IMR-90 (cell line): ENCODE results near the gene TIPARP. TPM values are rescaled to one million over a fixed set of nuclear protein-coding genes. Genes with fewer than 3 reads are reported as not detected.

Experiments
- ATAC-seq: fragments of 200-7000 bp; cut with Tn5 transposase; 2 replicates; pipeline ENCODE4 v1.9.1; 2020; ENCODE audit warnings: low read depth, mild to moderate bottlenecking, moderate library complexity
- BruUV-seq: library from RNA; stranded (reverse); fragments of 400-500 nt; replicated peaks from 2 replicates; lab custom pipeline; 2021; lab: Mats Ljungman, UMichigan
- CTCF ChIA-PET: fragments of 300-600 bp; formaldehyde crosslinking; extraction: SDS; loops from one replicate; lab custom pipeline; 2021; ENCODE audit warnings: antibody characterized with exemption; lab: Yijun Ruan, JAX
- POLR2A ChIA-PET: fragments of 300-600 bp; sonication (Branson Sonifier 250); formaldehyde crosslinking; loops from one replicate; lab custom pipeline; 2022; ENCODE audit warnings: antibody characterized with exemption; ENCODE audit not compliant: unreplicated experiment; lab: Charles Lee
- DNase-seq: peaks from one replicate; pipeline ENCODE4 v3.0.0; 2013
- H2AFZ ChIP-seq: replicated peaks from 2 replicates; pipeline ENCODE3; 2013; ENCODE audit warnings: low read length, mild to moderate bottlenecking; ENCODE audit not compliant: poor library complexity
- H2AK5ac ChIP-seq: 2 replicates; pipeline ENCODE4 v1.6.1; 2013; ENCODE audit warnings: low read depth, low read length, inconsistent platforms
- H2AK9ac ChIP-seq: replicated peaks from 2 replicates; pipeline ENCODE3; 2013; ENCODE audit warnings: mild to moderate bottlenecking, low read depth, low read length, moderate library complexity; ENCODE audit not compliant: poor library complexity
- H2BK120ac ChIP-seq: 2 replicates; pipeline ENCODE4 v1.6.1; 2013; ENCODE audit warnings: low read depth, low read length, inconsistent platforms
- H2BK15ac ChIP-seq: 3 replicates; pipeline ENCODE4 v1.6.1; 2013; ENCODE audit warnings: low read depth, low read length, inconsistent platforms
- H2BK20ac ChIP-seq: 2 replicates; pipeline ENCODE4 v1.6.1; 2013; ENCODE audit warnings: low read depth, mild to moderate bottlenecking, inconsistent platforms, low read length, moderate library complexity
- H2BK5ac ChIP-seq: 2 replicates; pipeline ENCODE4 v1.6.1; 2013; ENCODE audit warnings: mild to moderate bottlenecking, low read depth, low read length, inconsistent platforms; ENCODE audit not compliant: poor library complexity, severe bottlenecking
- H3K14ac ChIP-seq: replicated peaks from 2 replicates; pipeline ENCODE4 v1.6.1; 2013; ENCODE audit warnings: low read depth, low read length, inconsistent platforms
- H3K18ac ChIP-seq: 2 replicates; pipeline ENCODE4 v1.6.1; 2013; ENCODE audit warnings: low read depth, low read length, control low read depth
- H3K23ac ChIP-seq: 2 replicates; pipeline ENCODE4 v1.6.1; 2013; ENCODE audit warnings: low read depth, low read length, inconsistent platforms
- H3K27ac ChIP-seq: 2 replicates; pipeline ENCODE4 v1.5.1; 2013; ENCODE audit warnings: mild to moderate bottlenecking, control low read depth, low read length; ENCODE audit not compliant: insufficient read depth
- H3K27me3 ChIP-seq: 2 replicates; pipeline ENCODE4 v1.6.1; 2013; ENCODE audit warnings: low read length; ENCODE audit not compliant: control insufficient read depth, insufficient read depth
- H3K36me3 ChIP-seq: 2 replicates; pipeline ENCODE4 v1.6.1; 2013; ENCODE audit warnings: low read length, mixed read lengths; ENCODE audit not compliant: control insufficient read depth, insufficient read depth
- H3K4ac ChIP-seq: 2 replicates; pipeline ENCODE4 v1.6.1; 2013; ENCODE audit warnings: low read depth, low read length, inconsistent platforms
- H3K4me1 ChIP-seq: 2 replicates; pipeline ENCODE4 v1.6.1; 2013; ENCODE audit warnings: low read length, mixed read lengths; ENCODE audit not compliant: control insufficient read depth, insufficient read depth
- H3K4me2 ChIP-seq: 2 replicates; pipeline ENCODE4 v1.6.1; 2013; ENCODE audit warnings: low read depth, mild to moderate bottlenecking, control low read depth, low read length, moderate library complexity
- H3K4me3 ChIP-seq: 2 replicates; pipeline ENCODE4 v1.5.1; 2013; ENCODE audit warnings: low read depth, mild to moderate bottlenecking, control low read depth, low read length, moderate library complexity; ENCODE audit not compliant: insufficient read depth
- H3K56ac ChIP-seq: 2 replicates; pipeline ENCODE4 v1.6.1; 2013; ENCODE audit warnings: low read length, inconsistent platforms; ENCODE audit not compliant: insufficient read depth; ENCODE audit errors: extremely low read depth
- H3K79me1 ChIP-seq, 2 experiments: 2 replicates each; pipeline ENCODE4 v1.6.1; 2013; ENCODE audit warnings: low read length in 2 of 2, inconsistent platforms in 1 of 2, low read depth in 1 of 2
- H3K9ac ChIP-seq: 2 replicates; pipeline ENCODE4 v1.6.1; 2013; ENCODE audit warnings: low read depth, low read length, control low read depth
- H3K9me1 ChIP-seq: 2 replicates; pipeline ENCODE4 v1.6.1; 2013; ENCODE audit warnings: low read length, inconsistent platforms; ENCODE audit not compliant: insufficient read depth
- H3K9me3 ChIP-seq: 2 replicates; pipeline ENCODE4 v1.6.1; 2013; ENCODE audit warnings: low read length; ENCODE audit not compliant: control insufficient read depth, insufficient read depth
- H4K20me1 ChIP-seq: 2 replicates; pipeline ENCODE4 v1.6.1; 2013; ENCODE audit warnings: low read length, inconsistent platforms; ENCODE audit not compliant: insufficient read depth
- H4K5ac ChIP-seq: 2 replicates; pipeline ENCODE4 v1.6.1; 2013; ENCODE audit warnings: mild to moderate bottlenecking, low read depth, low read length, control low read depth
- H4K8ac ChIP-seq, 2 experiments: 2 replicates each; pipeline ENCODE4 v1.6.1; 2013; ENCODE audit warnings: low read depth in 2 of 2, low read length in 2 of 2, control low read depth in 1 of 2, inconsistent platforms in 1 of 2
- H4K91ac ChIP-seq: 2 replicates; pipeline ENCODE4 v1.6.1; 2013; ENCODE audit warnings: low read depth, low read length, inconsistent platforms; ENCODE audit not compliant: insufficient read depth
- BHLHE40 ChIP-seq: fragments of 150-350 bp; IDR thresholded peaks from 2 replicates; pipeline ENCODE4 v1.6.1; 2016; ENCODE audit warnings: mild to moderate bottlenecking, low read depth, low read length
- CTCF ChIP-seq: conservative IDR thresholded peaks from 2 replicates; pipeline ENCODE4 v1.5.1; 2012; ENCODE audit warnings: mild to moderate bottlenecking, low read depth, low read length, improper control_type of control experiment
- FOS ChIP-seq: fragments of 150-350 bp; IDR thresholded peaks from 2 replicates; pipeline ENCODE4 v1.6.1; 2016; ENCODE audit warnings: low read depth, low read length
- RFX5 ChIP-seq: IDR thresholded peaks from 2 replicates; pipeline ENCODE4 v1.8.0; 2012; ENCODE audit warnings: low read depth, mild to moderate bottlenecking, low read length, moderate library complexity
- USF2 ChIP-seq: fragments of 150-350 bp; IDR thresholded peaks from 2 replicates; pipeline ENCODE4 v1.6.1; 2017; ENCODE audit warnings: mild to moderate bottlenecking, antibody characterized with exemption, low read length, low read depth
- WGBS, 2 experiments: methylation state at CpG; one replicate each; pipeline versions ENCODE4 v1.1.5 to v1.1.7; 2013; ENCODE audit warnings: missing lambda C conversion rate in 2 of 2; ENCODE audit not compliant: insufficient read length in 1 of 2; ENCODE audit errors: extremely low coverage in 2 of 2; 5-methylcytosine and 5-hydroxymethylcytosine counted together
- dilution Hi-C: fragments of 300-500 bp; cut with HindIII; formaldehyde crosslinking; loops from one replicate; pipeline ENCODE4 v1.14.3; 2018; ENCODE audit warnings: low sequenced_read_pairs; ENCODE audit not compliant: unreplicated experiment
- in situ Hi-C: fragments of 300-500 bp; cut with MboI; formaldehyde crosslinking; loops from 3 replicates; pipeline ENCODE4 v1.14.3; 2019; ENCODE audit warnings: low sequenced_read_pairs, inconsistent platforms, mixed read lengths
- intact Hi-C: fragments of 100-400 bp; cut with micrococcal nuclease; formaldehyde crosslinking; loops from 2 replicates; pipeline ENCODE4 v1.10.0; 2022
- polyA plus RNA-seq, 3 experiments: library from polyadenylated mRNA; depleted of rRNA; stranded (reverse); fragments of >200 nt; gene quantifications; 2 replicates each; pipeline ENCODE4 v1.2.3, GENCODE V29; 2012; ENCODE audit warnings: low replicate concordance in 1 of 3
- total RNA-seq: library from RNA; depleted of rRNA; stranded (reverse); fragments of >200 nt; gene quantifications from 2 replicates; pipeline ENCODE4 v1.2.3, GENCODE V29; 2012
- TF ChIP-seq, protein P1 (sequence below): fragments of 150-350 bp; IDR thresholded peaks from 2 replicates; pipeline ENCODE4 v1.6.1; 2016; ENCODE audit warnings: low read depth, mild to moderate bottlenecking, low read length, moderate library complexity, borderline replicate concordance

TIPARP gene
- total and polyA plus RNA-seq, 2 of the 4 experiments (the other 2 are of a cell fraction), result 12.6 to 70.8 TPM

DNA sequence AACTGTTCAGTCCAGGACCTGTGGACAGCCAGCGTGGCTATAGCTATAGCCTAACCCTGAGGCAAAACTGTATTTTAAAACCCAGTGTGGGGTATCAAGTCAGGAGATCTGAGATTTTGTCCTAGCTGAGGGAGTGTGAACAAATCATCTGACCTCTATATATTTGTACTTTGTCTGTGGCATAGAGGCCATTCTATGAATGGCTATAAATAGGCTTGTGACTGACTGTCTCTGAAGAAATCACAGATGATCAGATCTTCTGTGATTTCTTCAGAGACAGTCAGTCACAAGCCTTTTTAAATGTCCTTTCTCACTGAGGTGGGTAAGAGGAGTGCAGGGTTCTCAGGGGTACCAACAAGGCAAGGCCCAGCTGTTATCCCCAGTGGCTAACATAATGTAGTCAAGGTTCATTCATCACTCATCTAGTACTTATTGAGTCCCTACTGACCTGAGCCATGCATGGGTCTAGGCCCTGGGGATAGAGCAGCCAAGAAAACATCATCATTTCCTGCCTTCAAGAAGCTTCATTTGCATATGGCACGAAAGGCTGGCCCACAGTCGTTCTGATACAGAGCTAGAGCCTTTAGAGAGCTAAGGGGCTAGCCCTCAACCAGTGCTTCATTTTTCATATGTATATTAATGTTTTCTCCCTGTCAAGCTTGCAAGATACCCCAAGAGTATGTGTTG lies 53.3 kb downstream of the TIPARP start (continued):
- TF ChIP-seq, protein P1, sequence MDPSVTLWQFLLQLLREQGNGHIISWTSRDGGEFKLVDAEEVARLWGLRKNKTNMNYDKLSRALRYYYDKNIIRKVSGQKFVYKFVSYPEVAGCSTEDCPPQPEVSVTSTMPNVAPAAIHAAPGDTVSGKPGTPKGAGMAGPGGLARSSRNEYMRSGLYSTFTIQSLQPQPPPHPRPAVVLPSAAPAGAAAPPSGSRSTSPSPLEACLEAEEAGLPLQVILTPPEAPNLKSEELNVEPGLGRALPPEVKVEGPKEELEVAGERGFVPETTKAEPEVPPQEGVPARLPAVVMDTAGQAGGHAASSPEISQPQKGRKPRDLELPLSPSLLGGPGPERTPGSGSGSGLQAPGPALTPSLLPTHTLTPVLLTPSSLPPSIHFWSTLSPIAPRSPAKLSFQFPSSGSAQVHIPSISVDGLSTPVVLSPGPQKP, result no peak

DNA sequence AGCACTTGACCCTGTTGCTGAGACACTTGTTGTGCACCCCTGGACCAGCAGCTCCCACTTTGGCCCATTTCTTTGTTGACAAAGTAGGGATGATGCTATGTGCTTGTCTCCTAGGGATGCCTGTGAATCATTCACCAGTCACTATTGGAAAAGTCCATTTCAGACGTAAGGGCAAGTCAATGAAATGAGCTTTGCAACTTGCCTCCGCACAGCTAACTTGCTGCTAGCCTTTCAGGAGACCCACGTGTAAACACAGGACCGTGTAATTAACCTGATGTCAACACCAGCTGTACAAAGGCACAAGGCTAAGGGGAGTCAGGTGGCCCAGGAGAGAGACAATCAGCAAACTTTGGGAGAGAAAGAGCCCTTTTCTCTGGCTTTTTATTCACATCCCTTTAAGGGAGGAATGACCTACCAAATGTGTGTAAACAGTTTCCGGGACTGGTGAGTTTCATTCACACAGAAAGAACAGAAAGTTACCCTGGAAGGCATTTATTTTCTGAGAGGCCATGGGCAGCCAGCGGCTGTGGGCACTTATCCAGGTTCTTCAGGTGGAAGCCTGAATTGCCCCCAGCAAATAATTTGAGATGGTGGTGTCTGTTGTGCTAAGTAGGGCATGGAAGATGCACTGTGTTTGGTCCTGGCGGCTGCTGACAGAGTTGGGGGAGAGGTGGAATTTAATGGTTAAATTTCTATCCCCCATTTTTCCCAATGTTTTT lies 54.0 kb downstream of the TIPARP start:
- CTCF ChIA-PET, result interaction anchor here (0.6 kb wide), 1 partner anchor 935 kb away, joined by 3 read pairs; no protein-coding TSS in a partner anchor
- ATAC-seq, result peak; percentile 37
- H3K27me3 ChIP-seq, result no peaks in the 10 kb centered on the region

More for the DNA sequence above, 54.0 kb downstream of the TIPARP start:
- no peak overlapping the region for H2BK120ac ChIP-seq
- no peak overlapping the region for H4K5ac ChIP-seq
- no peak overlapping the region for H2AK9ac ChIP-seq
- H2AFZ ChIP-seq, result peak overlapping the region; percentile 59
- no peak overlapping the region for H2BK15ac ChIP-seq
- H3K56ac ChIP-seq, result no peak overlapping the region
- H3K79me1 ChIP-seq, result peaks cover 0 to 4% of the 10 kb centered on the region in 2 experiments; a peak in 1 of 4 replicates
- no peaks in the 10 kb centered on the region for H3K36me3 ChIP-seq
- H3K27ac ChIP-seq, result no peak overlapping the region
- peak overlapping the region; percentile 14; the same call in 1 of the 2 replicates for H3K4me2 ChIP-seq
- no peak overlapping the region for H3K9ac ChIP-seq
- in situ Hi-C loops (no loop called here), dilution Hi-C loops (no loop called here), intact Hi-C loops (no loop called here)
- H2BK20ac ChIP-seq, result 0 out of 2 replicates have a peak overlapping the region, but pooled peaks have one; percentile 50
- no peak overlapping the region; the same call in 1 of the 2 replicates for H3K18ac ChIP-seq
- H3K4me3 ChIP-seq, result no peak overlapping the region
- no peaks in the 10 kb centered on the region for H3K9me3 ChIP-seq
- peaks cover 10% of the 10 kb centered on the region; the same call in 1 of the 2 replicates for H3K9me1 ChIP-seq
- H3K23ac ChIP-seq, result peak overlapping the region; percentile 12; the same call in 1 of the 2 replicates
- peak overlapping the region in 1 of 2 experiments; percentile 52; a peak in 1 of 4 replicates for H4K8ac ChIP-seq
- H2AK5ac ChIP-seq, result no peak overlapping the region
- H4K20me1 ChIP-seq, result no peaks in the 10 kb centered on the region
- no peak overlapping the region for H2BK5ac ChIP-seq
- WGBS, 2 experiments, result 17% methylated on average over 2 of the region's 7 CpGs; no CpG with 5 or more reads in 1 of the 2 experiments
- peak; percentile 71 for DNase-seq
- H3K14ac ChIP-seq, result 0 out of 2 replicates have a peak overlapping the region, but pooled peaks have one; percentile 41
- no peak overlapping the region for H4K91ac ChIP-seq
- BruUV-seq, result no TSS peak
- peak overlapping the region; percentile 49; the same call in 1 of the 2 replicates for H3K4ac ChIP-seq
- peaks cover 8% of the 10 kb centered on the region for H3K4me1 ChIP-seq
- POLR2A ChIA-PET, result interaction anchor here (0.6 kb wide), 1 partner anchor 26 kb away, joined by 3 read pairs; no protein-coding TSS in a partner anchor
- TF ChIP-seq RFX5 (no peak), FOS (peak; percentile 56), CTCF (no peak), USF2 (0 out of 2 replicates have a peak, but pooled peaks have one; percentile 26), BHLHE40 (peak; percentile 38)
